CD4-positive, alpha-beta T cell treated with Interleukin-2 at 100 ng/mL for 4 hours (primary cell): ENCODE data around the gene FGF22.

Experiments used
- DNase-seq: peaks from one replicate; pipeline ENCODE4 v3.0.0-alpha.2; 2020; ENCODE audit warnings: low spot score

The FGF22 gene

DNA sequence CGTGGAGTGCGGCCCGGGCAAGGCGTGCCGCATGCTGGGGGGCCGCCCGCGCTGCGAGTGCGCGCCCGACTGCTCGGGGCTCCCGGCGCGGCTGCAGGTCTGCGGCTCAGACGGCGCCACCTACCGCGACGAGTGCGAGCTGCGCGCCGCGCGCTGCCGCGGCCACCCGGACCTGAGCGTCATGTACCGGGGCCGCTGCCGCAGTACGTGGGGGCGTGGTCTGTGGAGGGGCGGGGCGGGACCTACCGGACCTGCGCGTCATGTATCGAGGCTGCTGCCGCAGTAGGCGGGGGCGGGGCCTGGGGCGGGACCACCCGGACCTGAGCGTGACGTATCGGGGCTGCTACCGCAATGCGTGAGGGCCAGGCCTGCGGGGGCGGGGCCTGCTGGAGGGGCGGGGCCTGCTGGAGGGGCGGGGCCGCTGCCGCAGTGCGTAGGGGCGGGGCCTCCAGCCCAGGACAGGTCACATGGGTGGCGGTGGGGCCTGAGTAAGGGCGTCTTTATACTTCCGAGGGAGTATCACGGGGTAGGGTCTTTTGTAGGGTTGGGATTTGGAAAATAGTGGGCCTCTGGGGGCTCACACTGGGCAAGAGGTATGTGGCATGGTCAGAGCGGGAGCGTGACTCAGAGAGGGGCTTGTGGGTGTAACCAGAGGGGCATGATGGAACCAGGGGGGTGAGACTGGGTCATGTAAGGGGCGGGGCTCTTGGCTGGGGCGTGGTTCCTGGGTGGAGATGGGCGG lies 40.8 kb downstream of the FGF22 start:
- peak; percentile 99 for DNase-seq

DNA sequence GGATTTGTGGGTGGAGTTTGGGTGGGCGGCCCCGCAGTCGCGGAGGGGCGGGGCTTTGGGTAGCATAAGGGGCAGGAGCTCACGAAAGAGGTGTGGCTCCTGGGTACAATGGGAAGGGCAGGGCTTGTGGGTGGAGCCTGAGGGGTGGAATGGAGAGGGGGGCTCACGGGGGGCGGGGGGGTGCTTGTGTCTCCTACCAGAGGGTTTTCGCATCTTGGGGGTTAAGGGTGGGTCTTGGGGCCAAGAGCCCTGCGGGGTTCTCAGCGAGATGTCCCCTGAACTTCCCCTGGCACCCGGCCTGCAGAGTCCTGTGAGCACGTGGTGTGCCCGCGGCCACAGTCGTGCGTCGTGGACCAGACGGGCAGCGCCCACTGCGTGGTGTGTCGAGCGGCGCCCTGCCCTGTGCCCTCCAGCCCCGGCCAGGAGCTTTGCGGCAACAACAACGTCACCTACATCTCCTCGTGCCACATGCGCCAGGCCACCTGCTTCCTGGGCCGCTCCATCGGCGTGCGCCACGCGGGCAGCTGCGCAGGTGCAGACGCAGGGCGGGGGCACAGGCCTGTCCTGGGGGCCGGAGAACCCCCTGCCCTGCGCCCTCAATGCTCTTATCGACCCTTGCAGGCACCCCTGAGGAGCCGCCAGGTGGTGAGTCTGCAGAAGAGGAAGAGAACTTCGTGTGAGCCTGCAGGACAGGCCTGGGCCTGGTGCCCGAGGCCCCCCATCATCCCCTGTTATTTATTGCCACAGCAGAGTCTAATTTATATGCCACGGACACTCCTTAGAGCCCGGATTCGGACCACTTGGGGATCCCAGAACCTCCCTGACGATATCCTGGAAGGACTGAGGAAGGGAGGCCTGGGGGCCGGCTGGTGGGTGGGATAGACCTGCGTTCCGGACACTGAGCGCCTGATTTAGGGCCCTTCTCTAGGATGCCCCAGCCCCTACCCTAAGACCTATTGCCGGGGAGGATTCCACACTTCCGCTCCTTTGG lies 41.6 kb downstream of the FGF22 start:
- DNase-seq = no peak

DNA sequence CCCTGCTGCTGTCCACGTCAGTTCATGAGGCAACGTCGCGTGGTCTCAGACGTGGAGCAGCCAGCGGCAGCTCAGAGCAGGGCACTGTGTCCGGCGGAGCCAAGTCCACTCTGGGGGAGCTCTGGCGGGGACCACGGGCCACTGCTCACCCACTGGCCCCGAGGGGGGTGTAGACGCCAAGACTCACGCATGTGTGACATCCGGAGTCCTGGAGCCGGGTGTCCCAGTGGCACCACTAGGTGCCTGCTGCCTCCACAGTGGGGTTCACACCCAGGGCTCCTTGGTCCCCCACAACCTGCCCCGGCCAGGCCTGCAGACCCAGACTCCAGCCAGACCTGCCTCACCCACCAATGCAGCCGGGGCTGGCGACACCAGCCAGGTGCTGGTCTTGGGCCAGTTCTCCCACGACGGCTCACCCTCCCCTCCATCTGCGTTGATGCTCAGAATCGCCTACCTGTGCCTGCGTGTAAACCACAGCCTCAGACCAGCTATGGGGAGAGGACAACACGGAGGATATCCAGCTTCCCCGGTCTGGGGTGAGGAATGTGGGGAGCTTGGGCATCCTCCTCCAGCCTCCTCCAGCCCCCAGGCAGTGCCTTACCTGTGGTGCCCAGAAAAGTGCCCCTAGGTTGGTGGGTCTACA lies 43.1 kb downstream of the FGF22 start:
- no peak for DNase-seq

DNA sequence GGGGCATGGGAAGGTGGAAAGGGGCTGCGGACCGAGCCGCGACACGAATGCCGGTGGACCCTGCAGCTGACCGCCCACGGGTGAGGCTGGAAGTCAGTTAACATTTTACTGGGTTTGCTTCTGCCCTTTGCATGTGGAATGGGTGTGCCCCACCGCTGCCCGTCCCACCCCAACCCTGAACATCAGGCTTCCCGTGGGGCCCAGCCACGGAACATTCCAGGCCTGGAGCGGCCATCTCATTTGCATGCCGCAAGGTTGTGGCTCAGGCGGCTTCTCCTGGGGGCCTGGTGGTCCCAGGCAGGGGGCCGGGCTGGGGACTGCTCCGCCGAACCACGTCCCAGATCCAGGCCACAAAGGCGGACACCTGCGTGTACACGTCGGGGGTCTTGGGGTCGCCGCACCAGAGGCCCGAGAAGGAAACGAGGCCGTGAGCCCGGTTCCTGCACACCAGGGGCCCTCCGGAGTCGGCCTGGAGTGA lies 45.8 kb downstream of the FGF22 start:
- no peak for DNase-seq

DNA sequence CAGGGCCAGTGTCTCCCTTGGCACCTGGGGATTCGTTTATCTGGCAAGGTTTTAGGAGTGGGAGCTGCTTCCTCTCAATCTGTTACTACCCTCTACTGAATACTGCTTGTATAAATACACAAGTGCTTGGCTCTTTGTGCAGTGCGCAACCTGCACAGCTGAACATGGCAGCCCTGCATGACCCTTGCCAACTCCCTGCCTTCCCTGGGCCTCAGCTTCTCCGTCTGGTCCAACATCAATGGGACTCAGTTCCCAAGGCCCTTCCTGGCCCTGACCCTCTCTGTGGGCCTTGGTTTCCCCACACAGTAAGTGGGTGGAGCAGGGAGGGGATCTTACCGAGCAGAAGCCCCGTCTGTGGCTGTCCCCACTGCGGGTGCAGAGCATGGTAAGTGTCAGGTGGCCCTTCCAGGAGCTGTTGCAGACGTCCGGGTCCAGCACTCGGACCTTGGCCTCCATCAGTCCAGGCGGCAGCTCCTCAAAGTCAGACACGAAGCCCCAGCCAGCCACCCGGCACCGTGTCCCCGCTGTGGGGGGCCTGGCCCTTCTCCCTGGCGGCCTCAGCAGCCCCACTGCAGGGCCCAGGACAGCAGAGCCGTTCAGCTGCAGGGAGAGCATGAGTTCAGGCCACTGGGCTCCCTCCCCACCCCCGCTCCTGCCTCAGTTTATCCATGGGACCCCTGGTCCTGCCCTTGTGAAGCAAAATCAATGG lies 47.1 kb downstream of the FGF22 start:
- DNase-seq = no peak

DNA sequence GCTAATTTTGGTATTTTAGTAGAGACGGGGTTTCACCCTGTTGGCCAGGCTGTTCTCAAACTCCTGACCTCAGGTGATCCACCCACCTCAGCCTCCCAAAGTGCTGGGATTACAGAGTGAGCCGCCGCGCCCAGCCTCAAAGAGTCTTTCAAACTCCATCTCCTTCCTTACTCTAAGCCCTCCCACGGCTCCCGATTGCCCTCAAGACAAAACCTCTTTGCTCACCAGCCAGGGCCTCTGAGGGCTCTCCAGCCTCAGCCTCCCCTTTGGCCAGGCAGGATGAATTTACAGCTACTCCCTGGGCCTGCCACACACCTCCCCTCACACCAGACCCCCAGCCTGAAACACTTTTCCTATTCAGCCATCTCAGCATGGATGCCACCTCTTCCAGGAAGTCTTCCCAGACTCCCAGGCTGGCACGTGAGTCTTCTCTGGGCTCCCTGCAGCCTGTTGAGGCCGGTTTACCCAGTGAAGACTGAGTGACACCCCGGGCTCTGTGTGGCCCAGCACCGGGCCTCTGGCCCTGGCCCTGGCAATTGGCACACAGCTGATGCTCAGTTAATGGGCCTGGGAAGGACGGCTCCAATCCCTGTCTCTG lies 48.0 kb downstream of the FGF22 start:
- DNase-seq = no peak

DNA sequence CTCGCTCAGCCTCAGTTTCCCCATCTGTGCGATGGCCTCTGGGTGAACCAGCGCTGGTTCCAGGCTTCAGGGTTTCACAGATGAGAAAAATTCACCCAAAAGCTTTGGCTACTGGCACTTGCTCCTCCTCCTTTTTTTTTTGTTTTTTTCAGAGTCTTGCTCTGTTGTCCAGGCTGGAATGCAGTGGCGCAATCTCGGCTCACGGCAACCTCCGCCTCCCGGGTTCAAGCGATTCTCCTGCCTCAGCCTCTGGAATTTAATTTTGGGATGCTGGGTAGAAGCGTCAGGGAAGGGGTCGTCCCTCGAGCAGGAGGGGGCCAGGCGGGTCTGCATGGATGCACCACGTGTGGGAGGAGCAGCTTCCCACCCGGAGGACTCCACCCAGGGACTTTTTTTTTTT lies 48.5 kb downstream of the FGF22 start:
- no peak for DNase-seq

DNA sequence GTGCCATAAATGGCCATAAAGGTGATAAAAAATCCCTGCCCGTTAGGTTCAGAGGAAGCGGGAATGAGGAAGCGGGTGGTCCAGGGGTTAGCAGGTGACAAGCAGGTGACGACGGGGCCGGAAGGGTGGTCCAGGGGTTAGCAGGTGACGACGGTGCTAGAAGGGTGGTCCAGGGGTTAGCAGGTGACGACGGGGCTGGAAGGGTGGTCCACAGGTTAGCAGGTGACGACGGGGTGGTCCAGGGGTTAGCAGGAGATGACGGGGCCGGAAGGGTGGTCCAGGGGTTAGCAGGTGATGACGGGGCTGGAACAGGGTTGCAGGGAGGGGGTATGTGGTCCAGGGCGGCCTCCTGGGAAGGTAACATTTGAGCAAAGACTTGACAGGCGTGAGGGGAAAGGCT lies 49.3 kb downstream of the FGF22 start:
- DNase-seq = no peak

DNA sequence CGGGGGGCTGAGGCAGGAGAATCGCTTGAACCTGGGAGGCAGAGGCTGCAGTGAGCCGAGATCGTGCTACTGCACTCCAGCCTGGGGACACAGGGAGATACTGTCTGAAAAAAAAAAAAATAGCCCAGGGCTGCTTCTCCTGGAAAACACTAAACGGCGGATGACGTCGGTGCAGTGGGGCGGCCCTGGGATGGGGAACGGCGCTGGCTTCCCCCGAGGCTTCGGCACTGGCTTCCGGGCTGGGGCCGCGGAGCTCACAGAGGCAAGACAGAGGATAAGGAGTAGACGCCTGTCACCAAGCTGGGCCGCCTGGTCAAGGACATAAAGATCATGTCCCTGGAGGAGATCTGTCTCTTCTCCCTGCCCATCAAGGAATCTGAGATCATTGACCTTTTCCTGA lies 50.5 kb downstream of the FGF22 start:
- no peak for DNase-seq
